PC-3 (cell line): ENCODE data around the gene NSG2. TPM values are rescaled to one million over a fixed set of nuclear protein-coding genes. Genes with fewer than 3 reads are reported as not detected.

Source experiments
- ATAC-seq: fragments of 200-7000 bp; cut with Tn5 transposase; 2 replicates; pipeline ENCODE4 v1.9.1; 2020; ENCODE audit warnings: mild to moderate bottlenecking, moderate library complexity
- BruUV-seq: library from RNA; stranded (reverse); fragments of 400-500 nt; replicated peaks from 2 replicates; lab custom pipeline; 2021; lab: Mats Ljungman, UMichigan
- CTCF ChIA-PET: fragments of 300-600 bp; sonication (Branson Sonifier 250); formaldehyde crosslinking; loops from one replicate; lab custom pipeline; 2022; ENCODE audit warnings: antibody characterized with exemption; lab: Charles Lee
- POLR2A ChIA-PET: fragments of 300-600 bp; sonication (Branson Sonifier 250); formaldehyde crosslinking; loops from one replicate; lab custom pipeline; 2022; ENCODE audit warnings: antibody characterized with exemption; ENCODE audit not compliant: unreplicated experiment; lab: Charles Lee
- DNase-seq: peaks from one replicate; pipeline ENCODE4 v3.0.0-alpha.2; 2015
- H2AFZ ChIP-seq: fragments of 300-600 bp; sonication (generic); 2 replicates; pipeline ENCODE4 v1.6.0; 2016; ENCODE audit warnings: antibody characterized with exemption, low read length
- H3F3A ChIP-seq: fragments of 300-600 bp; sonication (generic); one replicate; pipeline ENCODE4 v1.6.0; 2017; ENCODE audit warnings: antibody characterized with exemption, low read length, control low read depth, mild to moderate bottlenecking; ENCODE audit not compliant: unreplicated experiment
- H3K27ac ChIP-seq: fragments of 300-600 bp; sonication (generic); 2 replicates; pipeline ENCODE4 v1.5.1; 2016; ENCODE audit warnings: mild to moderate bottlenecking, low read length
- H3K27me3 ChIP-seq: fragments of 300-600 bp; sonication (generic); 2 replicates; pipeline ENCODE4 v1.6.1; 2016; ENCODE audit warnings: low read length, mixed read lengths
- H3K36me3 ChIP-seq: fragments of 300-600 bp; sonication (generic); 2 replicates; pipeline ENCODE4 v1.6.1; 2016; ENCODE audit warnings: low read depth, mixed run types, low read length, mixed read lengths
- H3K4me1 ChIP-seq: fragments of 300-600 bp; sonication (generic); 2 replicates; pipeline ENCODE4 v1.5.1; 2016; ENCODE audit warnings: low read length; ENCODE audit not compliant: insufficient read depth
- H3K4me2 ChIP-seq: fragments of 300-600 bp; sonication (generic); 2 replicates; pipeline ENCODE4 v1.6.0; 2016; ENCODE audit warnings: low read length
- H3K4me3 ChIP-seq: fragments of 300-600 bp; sonication (generic); 2 replicates; pipeline ENCODE4 v1.5.1; 2016; ENCODE audit warnings: mild to moderate bottlenecking, low read length, mixed read lengths
- H3K79me2 ChIP-seq: fragments of 300-600 bp; sonication (generic); 2 replicates; pipeline ENCODE4 v1.6.1; 2017; ENCODE audit warnings: low read length, mixed read lengths
- H3K9ac ChIP-seq: fragments of 300-600 bp; sonication (generic); 2 replicates; pipeline ENCODE4 v1.6.0; 2016; ENCODE audit warnings: mild to moderate bottlenecking, low read length
- H3K9me2 ChIP-seq: fragments of 300-600 bp; sonication (generic); replicated peaks from 2 replicates; pipeline ENCODE4 v1.6.1; 2016; ENCODE audit warnings: mixed run types, low read length, mixed read lengths
- H3K9me3 ChIP-seq: fragments of 300-600 bp; sonication (generic); 2 replicates; pipeline ENCODE4 v1.6.1; 2016; ENCODE audit warnings: low read length, mixed read lengths
- H4K20me1 ChIP-seq: fragments of 300-600 bp; sonication (generic); 2 replicates; pipeline ENCODE4 v1.6.1; 2016; ENCODE audit warnings: low read length, mixed read lengths
- CTCF ChIP-seq: fragments of 300-600 bp; sonication (generic); conservative IDR thresholded peaks from 2 replicates; pipeline ENCODE4 v1.5.1; 2017; ENCODE audit warnings: antibody characterized with exemption, low read depth, mild to moderate bottlenecking, low read length
- EZH2 ChIP-seq: fragments of 300-600 bp; sonication (generic); IDR thresholded peaks from one replicate; pipeline ENCODE4 v1.6.1; 2017; ENCODE audit warnings: antibody characterized with exemption, mild to moderate bottlenecking, low read length; ENCODE audit not compliant: unreplicated experiment
- EZH2phosphoT487 ChIP-seq: fragments of 300-600 bp; sonication (generic); IDR thresholded peaks from 2 replicates; pipeline ENCODE4 v1.6.1; 2018; ENCODE audit warnings: mild to moderate bottlenecking, antibody characterized with exemption, low read length, borderline replicate concordance
- intact Hi-C: fragments of 100-400 bp; cut with micrococcal nuclease; formaldehyde crosslinking; loops from 2 replicates; pipeline ENCODE4 v1.9.0; 2023
- total RNA-seq: library from RNA; depleted of rRNA; stranded (reverse); fragments of >200 nt; gene quantifications from 2 replicates; pipeline ENCODE4 v1.2.3, GENCODE V29; 2014

The NSG2 gene
- total RNA-seq, 1 experiment from 2014 or later = 0.07 TPM

- H3K27me3 ChIP-seq = peaks cover 23% of the 10 kb centered on the region; the same call in 1 of the 2 replicates
- H3K4me3 ChIP-seq = no peak overlapping the region
- intact Hi-C loops = no loop called here
- no peaks in the 10 kb centered on the region for H3F3A ChIP-seq
- H3K36me3 ChIP-seq = no peaks in the 10 kb centered on the region
- no peaks in the 10 kb centered on the region for H3K9me2 ChIP-seq
- H3K9ac ChIP-seq = no peak overlapping the region
- H3K9me3 ChIP-seq = no peaks in the 10 kb centered on the region
- BruUV-seq = no TSS peak
- ATAC-seq (no peak), DNase-seq (no peak)
- no peak overlapping the region for H3K27ac ChIP-seq
- no peak overlapping the region for H3K4me2 ChIP-seq
- CTCF ChIA-PET = no interaction called here
- POLR2A ChIA-PET = no interaction called here
- no peaks in the 10 kb centered on the region for H3K79me2 ChIP-seq
- H2AFZ ChIP-seq = no peak overlapping the region
- no peak for TF ChIP-seq EZH2phosphoT487
- no peaks in the 10 kb centered on the region for H4K20me1 ChIP-seq
- no peaks in the 10 kb centered on the region for H3K4me1 ChIP-seq
Measured at GRCh38 chr5:174052636-174053035, 7.1 kb downstream of the NSG2 start.

GRCh38 chr5:174053905-174054304 is 8.4 kb downstream of the NSG2 start:
- BruUV-seq = no TSS peak
- H3K9me2 ChIP-seq = no peaks in the 10 kb centered on the region

GRCh38 chr5:174056064-174056847 is 10.8 kb downstream of the NSG2 start:
- no peaks in the 10 kb centered on the region for H3K79me2 ChIP-seq
- ChIA-PET POLR2A (no interaction called here), CTCF (no interaction called here)
- no peak for ATAC-seq
- DNase-seq = peak; percentile 10
- peaks cover 50% of the 10 kb centered on the region; the same call in 1 of the 2 replicates for H3K27me3 ChIP-seq
- no peaks in the 10 kb centered on the region for H3K9me2 ChIP-seq
- TF ChIP-seq CTCF (peak; percentile 36; the same call in 1 of the 2 replicates), EZH2 (no peak), EZH2phosphoT487 (no peak)
- no peak overlapping the region for H3K27ac ChIP-seq
- no peaks in the 10 kb centered on the region for H3K9me3 ChIP-seq
- no peak overlapping the region for H2AFZ ChIP-seq
- H3K36me3 ChIP-seq = no peaks in the 10 kb centered on the region
- no peaks in the 10 kb centered on the region for H4K20me1 ChIP-seq
- no peaks in the 10 kb centered on the region for H3K4me1 ChIP-seq
- H3K4me3 ChIP-seq = no peak overlapping the region
- no peak overlapping the region for H3K4me2 ChIP-seq
- no TSS peak for BruUV-seq
- H3K9ac ChIP-seq = no peak overlapping the region
- no peaks in the 10 kb centered on the region for H3F3A ChIP-seq
- intact Hi-C loops = no loop called here

More at GRCh38 chr5:174053905-174054304, 8.4 kb downstream of the NSG2 start:
- CTCF ChIA-PET = no interaction called here
- H3K27ac ChIP-seq = no peak overlapping the region
- DNase-seq (no peak), ATAC-seq (no peak)
- H3K4me1 ChIP-seq = no peaks in the 10 kb centered on the region
- H3K4me2 ChIP-seq = no peak overlapping the region
- H3K36me3 ChIP-seq = no peaks in the 10 kb centered on the region
- H3K4me3 ChIP-seq = no peak overlapping the region
- POLR2A ChIA-PET = no interaction called here
- H3K27me3 ChIP-seq = peaks cover 30% of the 10 kb centered on the region; the same call in 1 of the 2 replicates
- no peaks in the 10 kb centered on the region for H3F3A ChIP-seq
- intact Hi-C loops = no loop called here
- TF ChIP-seq EZH2 = no peak
- no peak for TF ChIP-seq CTCF
- TF ChIP-seq EZH2phosphoT487 = no peak
- H3K9me3 ChIP-seq = no peaks in the 10 kb centered on the region
- no peak overlapping the region for H3K9ac ChIP-seq
- no peaks in the 10 kb centered on the region for H4K20me1 ChIP-seq
- no peak overlapping the region for H2AFZ ChIP-seq
- H3K79me2 ChIP-seq = no peaks in the 10 kb centered on the region
